Stimulated activated CD4-positive, alpha-beta T cell treated with anti-CD3 and anti-CD28 coated beads, Interleukin-12 subunit alpha, Interleukin-12 subunit beta, amount 100 ng/mL, for 24 hours (primary cell): Measurements from ENCODE around the gene TSPAN13.

ENCODE experiments used
- DNase-seq, 2 experiments: peaks; one replicate each; pipeline ENCODE4 v3.0.0-alpha.2; 2020; ENCODE audit warnings: low read depth in 2 of 2

TSPAN13 gene

GRCh38 chr7:16812542-16813231 is 59.1 kb downstream of the TSPAN13 start:
- DNase-seq, result no peak

DNA sequence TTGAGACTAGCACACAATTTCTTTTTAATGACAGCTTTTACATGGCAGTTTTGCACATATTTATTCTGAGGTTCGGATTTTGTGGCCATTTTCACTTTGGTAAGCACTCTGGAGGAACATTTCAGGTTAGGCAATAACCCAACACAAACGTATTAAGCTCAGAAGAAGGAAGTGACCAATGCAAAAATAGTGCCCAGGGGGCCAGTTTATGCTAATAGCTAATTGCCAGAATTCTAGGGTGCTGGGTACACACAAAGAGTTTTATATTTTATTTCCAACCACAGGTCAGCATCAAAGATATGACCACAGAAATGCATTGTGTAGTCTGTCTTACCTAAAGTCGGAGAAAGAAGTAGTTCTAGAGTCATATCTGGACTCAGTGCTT is 59.7 kb downstream of the TSPAN13 start:
- no peak for DNase-seq

DNA sequence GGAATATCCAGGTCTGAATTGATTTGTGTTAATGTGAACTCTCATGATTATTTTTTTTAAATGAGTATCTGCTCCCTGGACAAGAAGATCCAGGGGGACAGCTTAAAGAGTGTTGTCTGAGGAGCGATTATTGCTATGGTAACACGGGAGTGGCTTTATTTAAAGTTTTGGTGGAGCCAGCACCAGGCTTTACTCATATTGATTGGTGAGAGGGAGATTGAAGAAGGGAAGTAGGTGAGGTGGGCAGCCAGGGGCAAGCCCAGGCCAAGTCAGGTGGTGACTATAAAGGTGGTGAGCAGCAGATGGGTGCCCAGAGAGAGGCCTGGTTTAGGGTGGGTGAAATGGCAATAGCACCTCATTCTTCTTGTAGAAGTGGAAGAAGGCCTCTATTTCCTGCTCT is 61.4 kb downstream of the TSPAN13 start:
- no peak for DNase-seq

DNA sequence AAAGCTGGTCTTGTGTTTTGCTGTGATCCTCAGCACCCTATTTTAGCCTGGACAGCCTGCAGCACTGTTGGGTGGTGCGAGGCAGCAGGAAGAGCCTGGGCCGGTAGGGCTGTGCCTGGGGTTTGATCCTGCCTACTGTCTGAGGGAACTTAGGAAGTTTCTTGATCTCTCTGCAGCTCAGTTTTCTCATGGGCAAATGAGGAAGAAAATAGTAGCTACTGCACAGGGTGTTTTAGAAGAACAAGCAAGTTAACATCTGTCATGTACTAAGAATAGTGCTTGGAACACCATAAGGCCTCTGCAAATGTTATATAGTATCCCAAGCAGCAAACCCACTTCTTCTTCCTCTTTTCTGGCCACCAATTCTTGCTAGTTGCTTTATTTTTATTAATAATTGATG is 63.3 kb downstream of the TSPAN13 start:
- no peak for DNase-seq

DNA sequence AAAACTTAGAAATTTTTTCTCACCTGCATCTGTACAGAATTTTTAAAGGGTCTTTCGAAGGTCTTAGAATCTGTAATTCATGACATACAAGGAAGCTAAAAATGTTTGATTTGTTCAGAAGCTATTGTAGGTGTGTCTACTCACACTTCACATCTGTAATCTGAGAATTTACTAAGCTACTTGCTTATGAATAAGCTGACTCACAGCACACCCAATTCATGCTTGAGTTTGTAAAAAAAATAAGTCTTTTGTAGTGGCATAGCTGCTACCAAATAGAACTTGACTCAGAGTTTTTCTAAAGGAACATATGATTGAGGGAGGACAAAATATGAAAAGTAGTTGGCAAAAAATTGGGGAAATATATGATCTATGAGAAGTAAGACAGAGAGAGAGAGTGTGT is 64.0 kb downstream of the TSPAN13 start:
- no peak for DNase-seq

DNA sequence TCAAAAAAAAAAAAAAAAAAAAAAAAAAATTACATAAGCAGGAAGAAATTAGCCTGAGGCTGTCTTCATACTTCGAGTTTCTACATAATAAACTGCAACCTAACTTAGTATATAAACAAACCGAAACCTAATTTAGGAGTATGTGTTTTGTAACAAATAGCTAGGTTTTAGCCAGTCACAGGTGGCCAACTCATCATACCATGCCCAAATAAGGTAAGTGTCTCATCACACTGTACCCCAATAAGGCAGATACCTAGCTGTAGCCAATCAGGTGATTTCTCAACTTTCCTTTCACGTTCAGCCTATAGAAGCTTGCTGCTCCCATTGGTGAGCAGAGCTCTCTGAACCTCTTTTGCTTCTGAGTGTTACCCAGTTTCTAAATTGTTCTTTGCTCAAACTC is 65.2 kb downstream of the TSPAN13 start:
- DNase-seq, result no peak

DNA sequence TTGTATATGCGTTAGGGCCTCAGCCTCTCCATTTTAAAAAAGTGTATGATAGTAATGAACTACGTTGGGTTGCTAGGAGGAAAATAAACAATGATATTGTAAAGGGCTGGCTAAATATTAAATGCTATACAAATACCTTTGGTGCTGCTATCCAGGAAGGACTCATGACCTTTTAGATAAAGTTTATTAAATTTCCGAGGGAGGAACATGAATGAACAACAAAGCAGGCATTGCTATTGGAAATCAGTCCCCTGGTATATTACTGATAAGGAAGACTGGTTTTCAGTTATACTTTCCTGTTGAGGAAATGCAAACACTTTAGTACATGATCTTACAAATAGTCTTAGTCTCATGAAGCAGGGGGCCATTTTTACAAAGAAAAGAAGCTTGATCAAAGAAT is 68.5 kb downstream of the TSPAN13 start:
- DNase-seq, result no peak

- no peak for DNase-seq
Measured at GRCh38 chr7:16826060-16826459, 72.5 kb downstream of the TSPAN13 start.

GRCh38 chr7:16833373-16833772 is 79.8 kb downstream of the TSPAN13 start:
- no peak for DNase-seq
